Activated CD4-positive, alpha-beta T cell treated with anti-CD3 and anti-CD28 coated beads, Interleukin-2, amount 10 ng/mL, durations not matched to agents 24 days and 14 days (primary cell): ENCODE results near the gene TRAPPC3L. TPM values are rescaled to one million over a fixed set of nuclear protein-coding genes. Genes with fewer than 3 reads are reported as not detected.
"Not testable (repeated sequence)": the region's sequence is repeated elsewhere in the genome, so short reads cannot be mapped to it uniquely, and the experiment has no call there.

ENCODE experiments used
- DNase-seq: peaks from one replicate; pipeline ENCODE4 v3.0.0; 2022
- H3K27ac Mint-ChIP-seq: one replicate; pipeline ENCODE4 v1.8.0; 2022; ENCODE audit warnings: mild to moderate bottlenecking, mixed read lengths
- H3K27me3 Mint-ChIP-seq: one replicate; pipeline ENCODE4 v1.8.0; 2022; ENCODE audit warnings: mixed read lengths
- H3K36me3 Mint-ChIP-seq: one replicate; pipeline ENCODE4 v1.8.0; 2022; ENCODE audit warnings: low read depth, mild to moderate bottlenecking, mixed read lengths
- H3K4me1 Mint-ChIP-seq: one replicate; pipeline ENCODE4 v1.8.0; 2021; ENCODE audit warnings: mixed read lengths
- H3K4me3 Mint-ChIP-seq: one replicate; pipeline ENCODE4 v1.8.0; 2022; ENCODE audit warnings: mild to moderate bottlenecking, moderate library complexity, mixed read lengths
- H3K9me3 Mint-ChIP-seq: one replicate; pipeline ENCODE4 v1.8.0; 2021; ENCODE audit warnings: mixed read lengths
- intact Hi-C: fragments of 100-400 bp; cut with micrococcal nuclease; formaldehyde crosslinking; loops from one replicate; pipeline ENCODE4 v1.15.1; 2023
- total RNA-seq: library from RNA; stranded (reverse); gene quantifications from 2 replicates; pipeline ENCODE4 v1.2.3, GENCODE V29; 2022

The TRAPPC3L gene
- total RNA-seq, 1 donor from 2014 or later, result not detected

GRCh38 chr6:116515141-116515540 is 30.3 kb downstream of the TRAPPC3L start:
- intact Hi-C loops, result no loop called here
- Mint-ChIP-seq H3K4me1 (no peaks in the 10 kb centered on the region), H3K4me3 (no peak overlapping the region), H3K9me3 (no peaks in the 10 kb centered on the region), H3K36me3 (no peaks in the 10 kb centered on the region), H3K27ac (no peak overlapping the region), H3K27me3 (peaks cover 40% of the 10 kb centered on the region)
- no peak for DNase-seq

- no peak overlapping the region for H3K27ac Mint-ChIP-seq
- H3K4me3 Mint-ChIP-seq, result no peak overlapping the region
- H3K27me3 Mint-ChIP-seq, result peaks cover 45% of the 10 kb centered on the region
- H3K9me3 Mint-ChIP-seq, result peaks cover 5% of the 10 kb centered on the region
- intact Hi-C loops, result no loop called here
- DNase-seq, result no peak
- no peaks in the 10 kb centered on the region for H3K4me1 Mint-ChIP-seq
- H3K36me3 Mint-ChIP-seq, result no peaks in the 10 kb centered on the region
These were observed 31.4 kb downstream of the TRAPPC3L start for GRCh38 chr6:116514111-116514510.

GRCh38 chr6:116513224-116513875 is 32.1 kb downstream of the TRAPPC3L start:
- no peak for DNase-seq
- Mint-ChIP-seq H3K27ac (no peak overlapping the region), H3K4me1 (no peaks in the 10 kb centered on the region), H3K4me3 (no peak overlapping the region), H3K27me3 (peaks cover 42% of the 10 kb centered on the region), H3K36me3 (no peaks in the 10 kb centered on the region), H3K9me3 (peaks cover 11% of the 10 kb centered on the region)
- intact Hi-C loops, result no loop called here

- peaks cover 37% of the 10 kb centered on the region for H3K27me3 Mint-ChIP-seq
- intact Hi-C loops, result no loop called here
- H3K36me3 Mint-ChIP-seq, result no peaks in the 10 kb centered on the region
- no peak for DNase-seq
- H3K27ac Mint-ChIP-seq, result no peak overlapping the region
- H3K4me1 Mint-ChIP-seq, result no peaks in the 10 kb centered on the region
- H3K4me3 Mint-ChIP-seq, result no peak overlapping the region
- peaks cover 13% of the 10 kb centered on the region for H3K9me3 Mint-ChIP-seq
These were observed 32.8 kb downstream of the TRAPPC3L start for GRCh38 chr6:116512734-116513133.

- H3K27ac Mint-ChIP-seq, result no peak overlapping the region
- intact Hi-C loops, result no loop called here
These were observed 33.3 kb downstream of the TRAPPC3L start for GRCh38 chr6:116512111-116512559.

GRCh38 chr6:116511424-116512110 is 33.9 kb downstream of the TRAPPC3L start, which contains the start of gene CALHM5:
Gene CALHM5, plus strand, starts transcription at chr6:116511639. Its CDS starts 58 bp downstream, at chr6:116511697.
- Mint-ChIP-seq H3K36me3 (no peaks in the 10 kb centered on the region), H3K4me3 (no peak within 1 kb of the TSS), H3K27me3 (peaks cover 38% of the 10 kb centered on the region), H3K27ac (no peak within 1 kb of the TSS), H3K4me1 (no peaks in the 10 kb centered on the region), H3K9me3 (peaks cover 13% of the 10 kb centered on the region)
- intact Hi-C loops, result no loop called here
- no peak for DNase-seq

More at GRCh38 chr6:116512111-116512559, 33.3 kb downstream of the TRAPPC3L start:
- Mint-ChIP-seq H3K27me3 (peaks cover 39% of the 10 kb centered on the region), H3K9me3 (peaks cover 13% of the 10 kb centered on the region), H3K36me3 (no peaks in the 10 kb centered on the region), H3K4me3 (no peak overlapping the region), H3K4me1 (no peaks in the 10 kb centered on the region)
- DNase-seq, result no peak

GRCh38 chr6:116508527-116508926 is 37.0 kb downstream of the TRAPPC3L start:
- Mint-ChIP-seq H3K4me3 (no peak overlapping the region), H3K27ac (no peak overlapping the region), H3K4me1 (no peaks in the 10 kb centered on the region), H3K36me3 (no peaks in the 10 kb centered on the region), H3K9me3 (peaks cover 25% of the 10 kb centered on the region), H3K27me3 (peaks cover 37% of the 10 kb centered on the region)
- DNase-seq, result no peak
- intact Hi-C loops, result no loop called here

- intact Hi-C loops, result no loop called here
- Mint-ChIP-seq H3K4me3 (no peak overlapping the region), H3K27ac (no peak overlapping the region), H3K27me3 (peaks cover 39% of the 10 kb centered on the region), H3K36me3 (no peaks in the 10 kb centered on the region), H3K9me3 (peaks cover 29% of the 10 kb centered on the region), H3K4me1 (no peaks in the 10 kb centered on the region)
- DNase-seq, result no peak
These were observed 38.2 kb downstream of the TRAPPC3L start for GRCh38 chr6:116507324-116507723.

- H3K9me3 Mint-ChIP-seq, result peaks cover 21% of the 10 kb centered on the region
- H3K4me3 Mint-ChIP-seq, result peak overlapping the region; percentile 43
- H3K36me3 Mint-ChIP-seq, result no peaks in the 10 kb centered on the region
- H3K27me3 Mint-ChIP-seq, result peaks cover 33% of the 10 kb centered on the region
- H3K4me1 Mint-ChIP-seq, result peaks cover 2% of the 10 kb centered on the region
- intact Hi-C loops, result no loop called here
- no peak overlapping the region for H3K27ac Mint-ChIP-seq
- DNase-seq, result peak; percentile 74
These were observed 44.5 kb downstream of the TRAPPC3L start for GRCh38 chr6:116500969-116501433.

- Mint-ChIP-seq H3K27me3 (peaks cover 23% of the 10 kb centered on the region), H3K27ac (no peak overlapping the region), H3K4me3 (no peak overlapping the region), H3K9me3 (peaks cover 10% of the 10 kb centered on the region), H3K36me3 (no peaks in the 10 kb centered on the region), H3K4me1 (peaks cover 2% of the 10 kb centered on the region)
- intact Hi-C loops, result no loop called here
- no peak for DNase-seq
These were observed 48.3 kb downstream of the TRAPPC3L start for GRCh38 chr6:116497113-116497676.

GRCh38 chr6:116495161-116495560 is 50.3 kb downstream of the TRAPPC3L start:
- H3K4me1 Mint-ChIP-seq, intact Hi-C loops, H3K4me3 Mint-ChIP-seq, H3K36me3 Mint-ChIP-seq, DNase-seq, H3K27ac Mint-ChIP-seq: not testable (repeated sequence)
- H3K27me3 Mint-ChIP-seq, result peaks cover 40% of the 10 kb centered on the region
- peaks cover 16% of the 10 kb centered on the region for H3K9me3 Mint-ChIP-seq

GRCh38 chr6:116492331-116493067 is 53.0 kb downstream of the TRAPPC3L start:
- Mint-ChIP-seq H3K27ac (no peak overlapping the region), H3K36me3 (no peaks in the 10 kb centered on the region), H3K9me3 (peaks cover 29% of the 10 kb centered on the region), H3K27me3 (peaks cover 49% of the 10 kb centered on the region), H3K4me1 (no peaks in the 10 kb centered on the region), H3K4me3 (no peak overlapping the region)
- no peak for DNase-seq
- intact Hi-C loops, result no loop called here

- H3K27me3 Mint-ChIP-seq, result peaks cover 50% of the 10 kb centered on the region
- H3K36me3 Mint-ChIP-seq, result peaks cover 2% of the 10 kb centered on the region
- no peaks in the 10 kb centered on the region for H3K4me1 Mint-ChIP-seq
- H3K27ac Mint-ChIP-seq, result no peak overlapping the region
- H3K4me3 Mint-ChIP-seq, result no peak overlapping the region
- DNase-seq, result no peak
- intact Hi-C loops, result no loop called here
- H3K9me3 Mint-ChIP-seq, result peaks cover 29% of the 10 kb centered on the region
These were observed 53.7 kb downstream of the TRAPPC3L start for GRCh38 chr6:116491610-116492330.
